Prostate gland (tissue), 2 donors: Measurements from ENCODE around the gene SPATA12. TPM values are rescaled to one million over a fixed set of nuclear protein-coding genes. Genes with fewer than 3 reads are reported as not detected.
A peak's percentile ranks its signal among the peaks of the same experiment; 100 is the strongest.

Experiments
- DNase-seq: peaks from one replicate; pipeline ENCODE4 v3.0.0-alpha.2; 2019; ENCODE audit warnings: low spot score
- H3K27ac ChIP-seq, 2 donors: fragments of 200-600 bp; sonication (generic); 2 replicates each; pipeline ENCODE4 v1.5.1; 2017 to 2019
- H3K27me3 ChIP-seq: fragments of 200-600 bp; sonication (generic); replicated peaks from 2 replicates; pipeline ENCODE4 v1.5.1; 2019; ENCODE audit not compliant: insufficient read depth
- H3K36me3 ChIP-seq, 2 donors: fragments of 200-600 bp; sonication (generic); 1 replicate in 1 of 2; 2 replicates in 1 of 2; pipeline versions ENCODE4 v1.5.1 to v1.8.1; 2017 to 2019
- H3K4me1 ChIP-seq: fragments of 200-600 bp; sonication (generic); replicated peaks from 2 replicates; pipeline ENCODE4 v1.5.1; 2019
- H3K4me3 ChIP-seq, 2 donors: fragments of 200-600 bp; sonication (generic); 2 replicates each; pipeline ENCODE4 v1.5.1; 2017 to 2019
- H3K9me3 ChIP-seq: fragments of 200-600 bp; sonication (generic); 2 replicates; pipeline ENCODE4 v1.5.1; 2017
- POLR2A ChIP-seq: fragments of 450-650 bp; IDR thresholded peaks from one replicate; pipeline ENCODE4 v1.6.1; 2016; ENCODE audit warnings: antibody characterized with exemption, mild to moderate bottlenecking
- POLR2AphosphoS5 ChIP-seq: sonication (generic); formaldehyde crosslinking; IDR thresholded peaks from one replicate; pipeline ENCODE4 v1.6.1; 2017; ENCODE audit warnings: antibody characterized with exemption
- WGBS: methylation state at CpG from one replicate; pipeline ENCODE4 v1.1.5; 2018; 5-methylcytosine and 5-hydroxymethylcytosine counted together
- intact Hi-C: fragments of 100-400 bp; cut with DNase I; formaldehyde crosslinking; loops from one replicate; pipeline ENCODE4 v1.14.2; 2022
- total RNA-seq, 2 donors: library from RNA; depleted of rRNA; stranded (reverse); fragments of >200 nt; gene quantifications; one replicate each; pipeline ENCODE4 v1.1.0, GENCODE V29; 2016
- TF ChIP-seq, protein P1 (sequence below), 4 experiments: fragments of 200-600 bp in 2 of 4; fragments of 450-650 bp in 2 of 4; sonication (generic) in 2 of 4; IDR thresholded peaks; 1 replicate in 3 of 4; 2 replicates in 1 of 4; pipeline ENCODE4 v1.5.1; 2016 to 2019; ENCODE audit warnings: antibody characterized with exemption in 4 of 4, mild to moderate bottlenecking in 2 of 4, moderate library complexity in 2 of 4

The SPATA12 gene
- total RNA-seq, 2 donors from 2014 or later: 0.28 TPM; not detected in 1

DNA sequence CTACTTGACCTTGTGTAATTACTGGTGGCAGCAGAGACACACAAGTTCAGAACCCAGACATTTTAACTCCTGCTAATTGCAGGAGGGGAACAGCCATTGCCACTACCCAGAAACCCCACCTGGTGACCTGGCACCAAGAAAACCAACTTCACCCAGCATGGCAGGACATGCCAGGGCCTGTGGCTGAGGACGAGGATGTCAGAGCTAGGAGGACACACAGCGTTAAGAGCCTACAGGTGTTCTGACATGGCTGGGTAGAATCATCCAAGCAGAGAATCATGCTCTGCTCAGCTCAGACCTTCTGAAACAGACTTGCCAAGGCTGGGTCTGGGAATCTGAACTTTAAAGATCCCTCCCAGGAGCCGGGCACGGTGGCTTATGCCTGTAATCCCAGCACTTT lies 11.7 kb upstream of the SPATA12 start:
- H3K9me3 ChIP-seq: no peaks in the 10 kb centered on the region
- H3K4me3 ChIP-seq: no peak overlapping the region
- no peaks in the 10 kb centered on the region for H3K36me3 ChIP-seq
- H3K4me1 ChIP-seq: no peaks in the 10 kb centered on the region
- no peak overlapping the region for H3K27ac ChIP-seq
- 43% methylated on average over 4 of the region's 4 CpGs for WGBS
- intact Hi-C loops: no loop called here
- TF ChIP-seq POLR2A (no peak), POLR2AphosphoS5 (no peak)
- TF ChIP-seq, protein P1, sequence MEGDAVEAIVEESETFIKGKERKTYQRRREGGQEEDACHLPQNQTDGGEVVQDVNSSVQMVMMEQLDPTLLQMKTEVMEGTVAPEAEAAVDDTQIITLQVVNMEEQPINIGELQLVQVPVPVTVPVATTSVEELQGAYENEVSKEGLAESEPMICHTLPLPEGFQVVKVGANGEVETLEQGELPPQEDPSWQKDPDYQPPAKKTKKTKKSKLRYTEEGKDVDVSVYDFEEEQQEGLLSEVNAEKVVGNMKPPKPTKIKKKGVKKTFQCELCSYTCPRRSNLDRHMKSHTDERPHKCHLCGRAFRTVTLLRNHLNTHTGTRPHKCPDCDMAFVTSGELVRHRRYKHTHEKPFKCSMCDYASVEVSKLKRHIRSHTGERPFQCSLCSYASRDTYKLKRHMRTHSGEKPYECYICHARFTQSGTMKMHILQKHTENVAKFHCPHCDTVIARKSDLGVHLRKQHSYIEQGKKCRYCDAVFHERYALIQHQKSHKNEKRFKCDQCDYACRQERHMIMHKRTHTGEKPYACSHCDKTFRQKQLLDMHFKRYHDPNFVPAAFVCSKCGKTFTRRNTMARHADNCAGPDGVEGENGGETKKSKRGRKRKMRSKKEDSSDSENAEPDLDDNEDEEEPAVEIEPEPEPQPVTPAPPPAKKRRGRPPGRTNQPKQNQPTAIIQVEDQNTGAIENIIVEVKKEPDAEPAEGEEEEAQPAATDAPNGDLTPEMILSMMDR (IDR thresholded peaks at IDR 0.05): no peak
- DNase-seq: no peak
- H3K27me3 ChIP-seq: no peaks in the 10 kb centered on the region

DNA sequence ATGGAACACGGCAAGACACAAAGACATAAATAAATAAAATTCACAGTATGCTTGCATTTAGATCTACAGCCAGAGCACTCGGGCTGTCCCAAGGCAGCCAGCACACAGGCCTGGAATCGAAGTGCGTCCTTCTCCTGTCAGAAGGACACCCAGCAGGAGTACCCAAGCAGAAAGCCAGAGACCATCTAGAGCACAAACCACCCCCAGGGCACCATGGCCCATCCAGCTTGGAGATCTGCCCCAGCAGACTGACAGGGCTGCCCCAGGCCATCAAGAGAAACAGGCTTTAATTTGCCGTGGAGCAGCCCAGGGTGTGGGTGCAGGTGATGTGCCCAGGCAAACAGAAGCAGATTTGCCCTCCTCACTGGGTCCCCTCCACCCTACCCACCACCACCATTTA lies 7.8 kb upstream of the SPATA12 start:
- no peak for DNase-seq
- Histone ChIP-seq H3K27ac (peak overlapping the region in 1 of 2 donors; percentile 59), H3K9me3 (no peaks in the 10 kb centered on the region), H3K27me3 (no peaks in the 10 kb centered on the region), H3K36me3 (no peaks in the 10 kb centered on the region), H3K4me3 (no peak overlapping the region), H3K4me1 (no peaks in the 10 kb centered on the region)
- 90% methylated on average over 5 of the region's 5 CpGs for WGBS
- no peak for TF ChIP-seq POLR2AphosphoS5
- TF ChIP-seq POLR2A: no peak
- TF ChIP-seq, protein P1 (IDR thresholded peaks at IDR 0.05): no peak
- intact Hi-C loops: no loop called here

DNA sequence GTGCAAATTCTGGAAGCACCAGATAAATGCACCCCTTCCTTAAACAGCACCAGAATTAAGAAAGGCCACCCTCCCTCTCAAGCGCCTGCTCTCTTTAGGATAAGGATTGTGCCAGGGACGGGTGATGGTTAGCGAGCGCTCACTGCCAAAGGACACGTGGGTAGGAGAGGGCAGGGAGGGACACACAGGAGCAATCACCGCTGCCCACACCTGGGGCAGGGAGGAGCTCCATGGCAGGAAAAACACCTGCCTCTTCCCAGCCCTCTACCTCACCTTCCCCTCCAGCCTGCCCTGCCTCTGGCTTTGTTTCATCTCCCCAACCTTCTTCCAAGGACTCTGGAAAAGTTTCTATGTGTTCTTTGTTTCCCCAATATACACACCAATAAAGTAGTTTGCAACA lies 7.3 kb upstream of the SPATA12 start:
- Histone ChIP-seq H3K27ac (peak overlapping the region in 1 of 2 donors; percentile 59), H3K9me3 (no peaks in the 10 kb centered on the region), H3K4me1 (no peaks in the 10 kb centered on the region), H3K27me3 (no peaks in the 10 kb centered on the region), H3K36me3 (no peaks in the 10 kb centered on the region), H3K4me3 (no peak overlapping the region)
- TF ChIP-seq, protein P1 (IDR thresholded peaks at IDR 0.05): no peak
- peak; percentile 54 for TF ChIP-seq POLR2AphosphoS5
- WGBS: 74% methylated on average over 6 of the region's 6 CpGs
- DNase-seq: peak; percentile 22
- intact Hi-C loops: no loop called here

DNA sequence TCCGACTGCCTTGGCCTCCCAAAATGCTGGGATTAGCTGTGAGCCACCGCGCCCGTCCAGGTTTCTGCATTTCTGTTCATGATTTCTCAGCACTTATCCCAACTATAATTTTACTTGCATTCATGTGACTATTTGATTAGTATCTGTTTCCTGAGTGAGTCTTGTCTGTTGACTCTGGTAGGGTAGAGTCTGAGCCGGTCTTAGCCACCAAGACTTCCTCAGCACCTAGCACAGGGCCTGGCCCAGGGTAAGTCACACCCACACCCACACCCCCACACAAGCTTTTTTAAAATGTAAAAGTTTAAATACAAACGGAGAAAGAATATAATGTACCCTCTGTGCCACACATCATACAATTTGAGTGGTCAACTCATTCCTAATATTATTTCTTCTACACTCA lies 3.1 kb upstream of the SPATA12 start:
- intact Hi-C loops: no loop called here
- DNase-seq: no peak
- H3K27me3 ChIP-seq: no peaks in the 10 kb centered on the region
- WGBS: 63% methylated on average over 6 of the region's 6 CpGs
- no peaks in the 10 kb centered on the region for H3K9me3 ChIP-seq
- peak overlapping the region in 1 of 2 donors; percentile 21 for H3K27ac ChIP-seq
- no peaks in the 10 kb centered on the region for H3K36me3 ChIP-seq
- H3K4me3 ChIP-seq: no peak overlapping the region
- TF ChIP-seq POLR2A: no peak
- TF ChIP-seq, protein P1 (IDR thresholded peaks at IDR 0.05): no peak
- no peak for TF ChIP-seq POLR2AphosphoS5
- H3K4me1 ChIP-seq: no peaks in the 10 kb centered on the region

DNA sequence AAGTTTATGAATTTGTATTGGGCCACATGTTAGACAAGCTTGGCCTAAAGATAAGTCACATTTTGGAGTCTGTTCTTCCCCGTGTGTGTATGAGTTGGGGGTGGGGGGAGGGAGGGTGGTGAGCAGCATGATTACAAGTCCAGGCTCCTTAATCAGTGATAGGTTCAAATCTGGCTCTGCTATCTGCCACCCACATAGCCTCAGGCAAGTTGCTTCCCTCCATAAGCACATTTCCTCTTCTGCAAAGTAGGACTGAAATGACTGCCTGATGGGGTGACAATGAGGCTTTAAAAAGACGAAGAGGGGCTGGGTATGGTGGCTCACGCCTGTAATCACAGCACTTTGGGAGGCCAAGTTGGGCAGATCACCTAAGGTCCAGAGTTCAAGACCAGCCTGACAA lies 1.1 kb upstream of the SPATA12 start:
- no peaks in the 10 kb centered on the region for H3K4me1 ChIP-seq
- WGBS: 57% methylated on average over 3 of the region's 3 CpGs
- intact Hi-C loops: no loop called here
- no peaks in the 10 kb centered on the region for H3K9me3 ChIP-seq
- TF ChIP-seq POLR2AphosphoS5 (no peak), POLR2A (no peak)
- TF ChIP-seq, protein P1 (IDR thresholded peaks at IDR 0.05): no peak
- no peak for DNase-seq
- H3K4me3 ChIP-seq: no peak overlapping the region
- no peak overlapping the region for H3K27ac ChIP-seq
- H3K27me3 ChIP-seq: no peaks in the 10 kb centered on the region
- H3K36me3 ChIP-seq: no peaks in the 10 kb centered on the region
